IMR-90 (cell line): ENCODE data around the gene FBXO28.

Experiments used
- CEBPB ChIP-seq: IDR thresholded peaks from 2 replicates; pipeline ENCODE4 v1.6.1; 2012; ENCODE audit warnings: low read depth, low read length, improper control_type of control experiment
- MAFK ChIP-seq: IDR thresholded peaks from 2 replicates; pipeline ENCODE4 v1.6.1; 2012; ENCODE audit warnings: low read depth, low read length, improper control_type of control experiment
- MAZ ChIP-seq: IDR thresholded peaks from 2 replicates; pipeline ENCODE4 v1.6.1; 2012; ENCODE audit warnings: low read depth, mild to moderate bottlenecking, low read length, improper control_type of control experiment, moderate library complexity, borderline replicate concordance
- MXI1 ChIP-seq: IDR thresholded peaks from 2 replicates; pipeline ENCODE4 v1.6.1; 2012; ENCODE audit warnings: low read depth, mild to moderate bottlenecking, low read length, moderate library complexity, borderline replicate concordance
- NFE2L2 ChIP-seq: fragments of 150-350 bp; IDR thresholded peaks from 2 replicates; pipeline ENCODE4 v1.6.1; 2016; ENCODE audit warnings: low read depth, mild to moderate bottlenecking, low read length
- POLR2A ChIP-seq: IDR thresholded peaks from 2 replicates; pipeline ENCODE4 v1.6.1; 2012; ENCODE audit warnings: mild to moderate bottlenecking, low read depth, low read length
- RAD21 ChIP-seq: IDR thresholded peaks from 2 replicates; pipeline ENCODE4 v1.6.1; 2012; ENCODE audit warnings: low read length, improper control_type of control experiment
- RCOR1 ChIP-seq: IDR thresholded peaks from 2 replicates; pipeline ENCODE4 v1.6.1; 2012; ENCODE audit warnings: mild to moderate bottlenecking, low read length, improper control_type of control experiment; ENCODE audit not compliant: insufficient replicate concordance
- RFX5 ChIP-seq: IDR thresholded peaks from 2 replicates; pipeline ENCODE4 v1.8.0; 2012; ENCODE audit warnings: low read depth, mild to moderate bottlenecking, low read length, moderate library complexity
- TF ChIP-seq, protein P1 (sequence below): conservative IDR thresholded peaks from 2 replicates; pipeline ENCODE4 v1.5.1; 2012; ENCODE audit warnings: mild to moderate bottlenecking, low read depth, low read length, improper control_type of control experiment
- TF ChIP-seq, protein P2 (sequence below): fragments of 150-350 bp; IDR thresholded peaks from 2 replicates; pipeline ENCODE4 v1.6.1; 2016; ENCODE audit warnings: low read depth, mild to moderate bottlenecking, low read length, moderate library complexity, borderline replicate concordance

DNA sequence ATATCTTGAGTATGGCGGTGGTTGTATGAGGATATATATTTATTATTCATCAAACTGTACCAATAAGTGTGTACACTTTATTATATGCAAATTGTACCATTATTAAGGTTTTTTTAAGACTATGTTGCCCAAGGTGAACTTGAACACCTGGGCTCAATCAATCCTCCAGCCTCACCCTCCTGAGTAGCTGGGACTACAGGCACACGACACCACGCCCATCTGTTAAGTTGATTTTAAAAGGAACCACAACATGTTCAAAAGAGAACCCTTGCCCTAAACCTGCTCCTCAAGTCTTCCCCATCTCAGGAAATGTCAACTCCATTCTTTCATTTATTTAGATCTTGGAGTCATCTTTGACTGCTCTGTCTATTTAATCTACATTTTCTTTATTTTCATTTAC is 24.3 kb upstream of the FBXO28 start:
- TF ChIP-seq MXI1, result no peak
- TF ChIP-seq, protein P1, sequence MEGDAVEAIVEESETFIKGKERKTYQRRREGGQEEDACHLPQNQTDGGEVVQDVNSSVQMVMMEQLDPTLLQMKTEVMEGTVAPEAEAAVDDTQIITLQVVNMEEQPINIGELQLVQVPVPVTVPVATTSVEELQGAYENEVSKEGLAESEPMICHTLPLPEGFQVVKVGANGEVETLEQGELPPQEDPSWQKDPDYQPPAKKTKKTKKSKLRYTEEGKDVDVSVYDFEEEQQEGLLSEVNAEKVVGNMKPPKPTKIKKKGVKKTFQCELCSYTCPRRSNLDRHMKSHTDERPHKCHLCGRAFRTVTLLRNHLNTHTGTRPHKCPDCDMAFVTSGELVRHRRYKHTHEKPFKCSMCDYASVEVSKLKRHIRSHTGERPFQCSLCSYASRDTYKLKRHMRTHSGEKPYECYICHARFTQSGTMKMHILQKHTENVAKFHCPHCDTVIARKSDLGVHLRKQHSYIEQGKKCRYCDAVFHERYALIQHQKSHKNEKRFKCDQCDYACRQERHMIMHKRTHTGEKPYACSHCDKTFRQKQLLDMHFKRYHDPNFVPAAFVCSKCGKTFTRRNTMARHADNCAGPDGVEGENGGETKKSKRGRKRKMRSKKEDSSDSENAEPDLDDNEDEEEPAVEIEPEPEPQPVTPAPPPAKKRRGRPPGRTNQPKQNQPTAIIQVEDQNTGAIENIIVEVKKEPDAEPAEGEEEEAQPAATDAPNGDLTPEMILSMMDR, result no peak
- no peak for TF ChIP-seq POLR2A
- no peak for TF ChIP-seq MAZ
- no peak for TF ChIP-seq MAFK
- no peak for TF ChIP-seq CEBPB
- TF ChIP-seq NFE2L2, result no peak
- TF ChIP-seq RFX5, result no peak
- TF ChIP-seq, protein P2, sequence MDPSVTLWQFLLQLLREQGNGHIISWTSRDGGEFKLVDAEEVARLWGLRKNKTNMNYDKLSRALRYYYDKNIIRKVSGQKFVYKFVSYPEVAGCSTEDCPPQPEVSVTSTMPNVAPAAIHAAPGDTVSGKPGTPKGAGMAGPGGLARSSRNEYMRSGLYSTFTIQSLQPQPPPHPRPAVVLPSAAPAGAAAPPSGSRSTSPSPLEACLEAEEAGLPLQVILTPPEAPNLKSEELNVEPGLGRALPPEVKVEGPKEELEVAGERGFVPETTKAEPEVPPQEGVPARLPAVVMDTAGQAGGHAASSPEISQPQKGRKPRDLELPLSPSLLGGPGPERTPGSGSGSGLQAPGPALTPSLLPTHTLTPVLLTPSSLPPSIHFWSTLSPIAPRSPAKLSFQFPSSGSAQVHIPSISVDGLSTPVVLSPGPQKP, result no peak
- TF ChIP-seq RAD21, result no peak
- TF ChIP-seq RCOR1, result no peak
